NCI-H2227 (cell line): ENCODE results near the gene MYO1D.
"Not testable (repeated sequence)": the region's sequence is repeated elsewhere in the genome, so short reads cannot be mapped to it uniquely, and the experiment has no call there.

Experiments
- DNase-seq: peaks from one replicate; lab custom pipeline; 2025; ENCODE audit not compliant: unreplicated experiment; lab: John Stamatoyannopoulos, UW

Gene MYO1D

DNA sequence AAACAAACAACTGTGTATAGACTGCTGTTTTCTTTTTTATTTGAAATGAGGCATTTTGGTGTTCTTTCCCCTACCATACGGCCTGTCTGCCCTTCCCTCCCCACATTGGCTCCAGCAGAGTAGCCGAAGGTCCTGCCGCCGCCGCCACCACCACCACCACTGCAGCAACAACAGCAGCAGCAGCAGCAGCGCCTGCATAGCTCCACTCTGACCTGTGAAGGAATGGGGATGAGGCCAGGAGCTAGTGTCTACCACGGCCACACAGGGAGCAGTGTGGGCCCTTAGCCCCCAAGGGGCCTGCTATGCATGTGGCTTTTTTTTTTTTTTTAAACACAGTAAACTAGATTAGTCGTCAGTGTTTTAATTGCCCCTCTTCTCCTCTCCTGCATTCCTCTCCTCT is 395.7 kb downstream of the MYO1D start:
- no peak for DNase-seq

DNA sequence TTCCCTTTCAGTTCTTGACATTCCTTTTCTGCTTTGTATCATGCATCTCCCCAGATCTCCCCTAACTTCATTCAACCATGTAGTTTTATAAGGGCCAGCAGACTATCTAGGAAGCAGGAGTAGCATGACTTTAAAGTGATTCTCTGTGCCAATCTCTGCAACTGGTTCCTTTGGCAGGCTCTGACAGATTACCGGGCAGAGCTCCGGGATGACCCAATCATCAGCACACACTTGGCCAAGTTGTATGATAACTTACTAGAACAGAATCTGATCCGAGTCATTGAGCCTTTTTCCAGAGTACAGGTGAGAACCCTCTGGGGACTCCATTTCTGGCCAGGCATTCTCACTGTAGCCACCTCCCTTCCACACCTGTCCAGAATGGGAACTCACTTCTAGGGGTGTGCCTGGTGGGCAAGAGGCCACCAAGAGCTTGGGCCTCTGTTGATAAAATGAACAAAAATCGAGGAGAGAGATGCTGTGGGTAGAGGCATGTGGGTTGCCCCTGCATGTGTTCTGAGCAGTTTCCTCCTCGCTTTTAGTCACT is 397.8 kb downstream of the MYO1D start:
- no peak for DNase-seq

DNA sequence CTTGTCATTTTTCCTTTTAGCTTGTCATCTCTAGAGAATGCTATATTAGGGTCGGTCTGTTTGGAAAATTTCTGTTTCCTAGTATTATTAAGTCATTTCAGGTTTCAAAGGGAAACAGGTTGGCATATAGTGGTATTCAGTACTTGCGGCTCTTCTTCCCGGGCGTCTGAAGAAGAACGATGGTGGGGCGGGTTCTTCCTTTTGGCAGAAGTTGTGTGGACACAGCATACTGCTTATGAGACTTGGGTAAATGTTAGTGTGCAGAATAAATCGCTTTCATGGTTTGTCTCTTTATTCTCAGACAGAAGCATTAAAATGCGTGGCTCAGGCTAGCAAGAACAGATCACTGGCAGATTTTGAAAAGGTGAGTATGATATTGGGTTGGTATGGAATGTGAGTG is 399.7 kb downstream of the MYO1D start:
- DNase-seq = no peak

DNA sequence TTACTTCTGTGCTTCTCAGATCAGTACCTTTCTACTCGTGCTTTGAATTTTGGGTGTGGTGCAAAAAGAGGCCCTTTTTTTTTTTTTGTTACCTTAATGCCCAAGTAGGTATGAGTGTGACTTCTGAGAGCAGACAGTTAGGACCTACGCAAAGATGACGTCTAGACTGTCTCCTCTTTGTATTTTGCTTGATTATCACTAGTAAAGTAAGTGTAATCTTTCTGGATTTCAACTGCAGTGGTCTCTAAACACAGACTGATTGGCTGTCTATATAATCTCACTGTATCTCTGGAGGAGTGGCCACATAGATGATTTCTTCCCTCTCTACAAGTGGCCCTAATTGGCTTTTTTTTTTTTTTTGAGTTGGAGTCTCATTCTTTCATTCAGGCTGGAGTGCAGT is 401.7 kb downstream of the MYO1D start:
- no peak for DNase-seq

DNA sequence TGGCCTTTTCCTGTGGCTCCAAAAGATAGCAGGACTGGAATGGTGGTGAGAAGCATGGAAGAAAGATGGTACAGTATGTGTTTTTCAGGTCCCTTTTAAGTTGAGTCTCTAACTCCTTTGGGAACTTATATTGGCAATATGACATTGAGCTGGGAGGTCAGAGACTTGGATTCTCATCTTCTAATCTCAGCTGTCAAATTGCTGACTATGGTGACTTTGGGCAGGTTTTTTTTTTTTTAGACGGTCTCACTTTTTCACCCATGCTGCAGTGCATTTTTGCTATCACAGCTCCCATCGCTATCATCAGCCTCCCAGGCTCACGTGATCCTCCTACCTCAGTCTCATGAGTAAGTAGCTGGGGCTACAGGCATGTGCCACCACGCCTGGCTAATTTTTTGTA is 405.3 kb downstream of the MYO1D start:
- DNase-seq = no peak

DNA sequence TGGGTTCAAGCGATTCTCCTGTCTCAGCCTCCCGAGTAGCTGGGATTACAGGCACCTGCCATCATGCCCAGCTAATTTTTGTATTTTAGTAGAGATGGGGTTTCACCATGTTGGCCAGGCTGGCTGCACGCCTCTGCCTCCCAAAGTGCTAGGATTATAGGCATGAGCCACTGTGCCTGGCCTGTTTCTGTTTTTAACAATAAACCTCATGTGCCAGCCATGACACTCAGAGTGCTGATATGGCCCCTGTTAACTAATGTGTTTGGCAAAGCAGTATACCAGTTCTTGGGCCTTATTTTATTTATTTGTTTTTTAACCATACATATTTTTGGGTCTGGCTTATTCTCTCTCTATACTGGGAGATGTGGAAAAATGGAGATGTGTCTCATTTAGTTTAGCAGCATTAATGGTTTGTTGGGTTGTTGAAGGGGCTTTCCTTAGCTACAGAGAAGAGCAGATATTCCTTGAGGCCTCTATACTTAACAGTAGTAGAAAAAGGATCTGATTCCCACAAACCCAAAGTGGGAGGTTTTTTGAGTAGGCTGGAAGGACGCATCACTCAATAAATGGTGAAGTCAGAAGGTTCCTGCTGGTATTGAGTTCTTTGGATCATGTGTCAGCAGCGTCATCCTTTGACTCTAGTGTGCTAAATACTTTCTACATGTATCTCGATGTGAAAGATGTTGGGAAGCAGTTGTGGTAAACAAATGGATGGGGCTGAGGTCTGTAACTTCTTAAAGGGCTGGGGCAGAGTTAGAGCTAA is 406.3 kb downstream of the MYO1D start:
- no peak for DNase-seq

DNA sequence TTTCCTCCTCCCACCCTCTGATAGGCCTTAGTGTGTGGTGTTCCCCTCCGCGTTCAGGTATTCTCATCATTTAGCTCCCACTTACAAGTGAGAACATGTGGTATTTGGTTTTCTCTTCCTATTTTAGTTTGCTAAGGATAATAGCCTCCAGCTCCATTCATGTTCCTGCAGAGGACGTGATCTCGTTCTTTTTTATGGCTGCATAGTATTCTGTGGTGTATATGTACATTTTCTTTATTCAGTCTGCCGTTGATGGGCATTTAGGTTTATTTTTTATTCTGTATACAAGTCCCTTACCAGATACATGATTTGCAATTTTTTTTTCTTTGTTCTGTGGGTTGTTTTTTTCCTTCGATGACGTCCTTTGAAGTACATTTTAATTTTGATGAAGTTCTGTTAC is 409.0 kb downstream of the MYO1D start:
- DNase-seq = no peak

DNA sequence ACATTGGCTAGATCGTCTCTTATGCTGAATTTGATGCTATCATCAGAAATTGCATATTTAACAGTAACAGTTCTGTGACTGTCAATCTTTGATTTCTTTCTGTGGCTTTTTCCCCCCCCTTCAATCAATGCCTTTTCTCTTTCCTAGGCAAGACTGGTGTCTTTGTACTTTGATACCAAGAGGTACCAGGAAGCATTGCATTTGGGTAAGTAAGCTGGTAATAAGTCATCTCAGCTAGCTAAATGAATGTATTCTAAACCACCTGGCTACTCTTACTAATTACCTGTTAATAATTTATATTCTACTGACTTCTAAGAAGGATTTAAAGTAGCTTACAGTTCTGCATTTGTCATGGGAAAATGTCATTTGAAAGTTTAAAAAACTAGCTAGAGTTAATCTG is 412.6 kb downstream of the MYO1D start:
- DNase-seq = no peak

DNA sequence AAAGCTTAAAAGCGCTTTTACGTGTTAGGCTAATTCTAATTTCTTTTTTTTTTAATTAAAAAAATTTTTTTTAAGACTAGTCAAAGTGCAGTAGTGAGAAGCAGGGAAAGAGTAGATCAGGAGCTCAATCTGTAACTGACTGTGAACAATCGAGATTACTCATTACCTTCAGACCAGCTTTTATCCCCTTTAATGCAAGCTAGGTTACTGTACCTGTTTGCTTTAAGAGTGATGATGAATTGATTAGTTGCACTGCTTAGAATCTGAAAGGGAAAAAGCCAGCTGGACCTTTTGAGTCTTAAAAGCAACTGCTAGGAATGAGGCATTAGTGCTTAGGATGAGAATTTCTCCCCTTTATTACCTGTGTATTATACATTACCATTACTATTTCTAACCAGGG is 413.6 kb downstream of the MYO1D start:
- no peak for DNase-seq

DNA sequence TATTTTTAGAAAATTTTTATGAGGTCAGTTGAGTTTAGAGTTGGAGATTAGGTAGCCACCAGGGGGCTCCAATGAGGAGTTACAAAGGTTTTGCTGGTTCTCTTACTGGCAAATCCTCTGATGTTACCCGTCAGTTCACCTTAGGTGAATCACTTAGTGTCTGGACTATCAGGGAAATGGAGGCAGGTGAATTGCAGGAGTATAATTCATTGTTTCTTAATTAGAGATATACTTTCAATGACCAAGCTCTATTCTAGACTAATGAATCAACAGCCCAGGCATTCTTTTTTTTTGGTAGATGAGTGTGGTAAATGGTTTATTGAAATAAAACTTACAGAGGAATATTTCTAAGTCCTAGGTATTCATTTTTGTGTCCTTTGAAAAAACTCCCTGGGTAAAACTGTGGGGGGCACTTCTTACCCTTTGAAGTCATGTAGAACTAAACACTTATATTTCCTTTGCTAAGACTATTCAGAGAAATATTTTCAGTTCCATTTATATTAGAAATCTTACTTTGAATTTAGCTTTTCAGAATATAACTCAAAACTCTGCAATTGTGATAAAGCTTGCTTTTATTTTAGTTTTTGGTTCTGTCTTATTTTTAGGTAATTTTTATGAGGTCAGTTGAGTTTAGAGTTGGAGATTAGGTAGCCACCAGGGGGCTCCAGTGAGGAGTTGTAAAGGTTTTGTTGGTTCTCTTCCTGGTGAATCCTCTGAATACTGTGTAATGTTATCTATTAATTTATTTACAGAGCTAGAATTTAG is 414.9 kb downstream of the MYO1D start:
- peak; percentile 52 for DNase-seq

DNA sequence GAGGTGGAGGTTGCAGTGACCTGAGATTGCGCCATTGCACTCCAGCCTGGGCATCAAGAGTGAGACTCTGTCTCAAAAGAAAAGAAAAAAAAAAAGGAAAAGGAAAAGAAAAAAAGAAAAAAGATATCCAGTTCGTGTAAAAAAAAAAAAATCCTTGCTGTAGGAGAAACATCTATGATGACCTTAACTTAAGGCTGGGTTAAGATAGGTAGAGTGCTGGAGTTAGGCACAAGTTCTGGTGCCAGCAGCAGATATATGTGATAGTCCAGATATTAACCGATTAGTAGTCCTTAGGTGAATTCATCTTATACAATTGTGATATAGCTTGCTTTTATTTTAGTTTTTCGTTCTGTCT is 415.4 kb downstream of the MYO1D start:
- DNase-seq = no peak

DNA sequence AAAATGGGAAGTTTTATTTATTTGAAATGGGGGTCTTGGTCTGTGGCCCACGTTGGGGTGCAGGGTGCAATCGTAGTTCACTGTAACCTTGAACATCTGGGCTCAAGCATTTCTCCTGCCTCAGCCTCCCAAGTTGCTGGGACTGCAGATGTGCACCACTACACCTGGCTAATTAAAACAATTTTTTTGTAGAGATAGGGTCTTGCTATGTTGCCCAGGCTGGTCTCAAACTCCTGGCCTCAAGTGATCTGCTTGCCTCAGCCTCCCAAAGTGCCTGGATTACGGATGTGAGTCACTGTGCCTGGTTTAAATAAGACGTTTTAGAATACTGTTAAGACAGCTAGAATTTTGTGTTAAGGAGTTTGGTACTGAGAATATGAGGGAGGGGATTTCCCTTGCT is 416.9 kb downstream of the MYO1D start:
- no peak for DNase-seq

DNA sequence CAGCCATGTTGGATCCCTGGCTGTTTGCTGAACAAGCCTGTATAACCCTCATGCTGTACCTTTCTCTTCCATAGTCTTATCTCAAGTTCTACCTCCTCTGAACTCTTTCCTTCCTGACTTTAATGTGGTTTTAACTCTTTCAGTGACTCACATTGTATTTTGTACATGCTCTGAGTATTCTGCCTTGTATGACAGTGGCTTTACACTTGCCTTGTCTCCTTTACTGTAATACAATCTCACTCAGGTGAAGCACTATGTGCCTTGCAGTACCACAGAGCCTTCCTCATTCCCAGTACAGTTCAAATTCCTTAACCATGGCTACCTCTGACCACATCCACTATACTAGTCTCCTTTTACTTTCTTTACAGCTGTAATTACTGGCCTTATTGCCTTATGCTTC is 418.6 kb downstream of the MYO1D start:
- DNase-seq = no peak

DNA sequence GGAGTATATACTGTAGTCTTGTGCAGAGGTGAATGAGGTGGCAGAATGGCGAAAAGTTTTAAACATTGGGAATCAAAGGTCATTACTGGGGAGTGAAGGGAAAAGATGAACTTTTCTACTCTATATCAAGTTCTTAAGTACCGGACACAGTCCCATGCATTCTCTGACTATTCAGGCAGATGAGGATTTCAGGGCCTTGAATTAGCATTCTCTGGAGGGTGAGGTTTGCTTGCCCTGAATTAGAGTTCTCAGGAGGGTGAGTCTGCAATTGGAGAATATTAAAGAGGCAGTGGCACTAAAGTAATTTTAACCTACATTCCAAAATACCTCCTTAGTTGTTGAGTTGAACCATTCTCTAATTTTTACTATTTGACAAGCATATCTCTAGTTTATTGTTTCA is 423.6 kb downstream of the MYO1D start:
- no peak for DNase-seq

DNA sequence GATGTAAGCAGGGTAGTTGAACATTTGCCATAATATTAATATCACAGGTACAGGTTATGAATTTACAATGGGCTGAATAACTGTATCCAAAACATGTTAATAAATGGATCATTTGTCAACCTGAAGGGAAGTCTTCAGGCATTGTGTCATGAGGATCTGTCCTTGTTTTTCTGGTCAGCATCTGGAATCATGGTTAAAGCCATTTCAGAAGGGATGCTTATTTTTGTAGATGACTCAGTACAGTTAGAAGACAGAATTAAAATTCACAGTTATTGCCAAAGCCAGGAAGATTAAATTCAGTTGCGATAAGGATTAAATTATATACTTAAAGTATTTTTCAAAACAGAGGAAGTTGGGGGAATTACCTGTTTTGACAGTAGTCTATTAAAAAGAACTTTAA is 424.6 kb downstream of the MYO1D start:
- DNase-seq = no peak

DNA sequence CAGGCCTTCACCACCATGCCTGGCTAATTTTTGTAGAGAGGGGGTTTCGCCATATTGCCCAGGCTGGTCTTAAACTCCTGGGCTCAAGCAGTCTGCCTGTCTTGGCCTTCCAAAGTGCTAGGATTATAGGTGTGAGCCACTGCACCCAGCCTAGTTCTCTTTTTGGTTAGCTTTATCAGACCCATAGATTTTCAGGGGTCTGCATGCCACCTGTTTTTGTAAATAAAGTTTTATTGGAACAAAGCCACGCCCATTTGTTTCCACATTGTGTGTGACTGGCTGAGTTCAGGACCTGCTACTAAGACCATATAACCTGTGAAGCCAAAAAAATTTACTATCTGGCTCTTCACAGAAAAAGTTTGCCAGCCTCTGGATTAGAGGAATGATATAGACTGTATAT is 425.0 kb downstream of the MYO1D start:
- DNase-seq = no peak

DNA sequence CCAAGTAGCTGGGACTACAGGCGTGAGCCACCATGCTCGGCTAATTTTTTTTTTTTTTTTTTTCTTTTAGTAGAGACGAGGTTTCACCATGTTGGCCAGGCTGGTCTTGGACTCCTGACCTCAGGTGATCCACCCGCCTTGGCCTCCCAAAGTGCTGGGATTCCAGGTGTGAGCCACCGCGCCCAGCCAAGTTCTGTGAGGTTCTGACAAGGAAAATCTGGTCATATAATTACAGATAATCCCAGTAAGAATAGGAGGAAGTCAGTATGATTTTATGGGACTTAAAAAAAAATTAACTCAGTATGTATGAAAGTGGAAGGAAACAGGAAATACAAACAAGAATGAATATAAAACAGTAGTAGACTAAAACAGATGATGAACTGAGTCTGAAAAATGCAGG is 426.5 kb downstream of the MYO1D start:
- not testable (repeated sequence) for DNase-seq

DNA sequence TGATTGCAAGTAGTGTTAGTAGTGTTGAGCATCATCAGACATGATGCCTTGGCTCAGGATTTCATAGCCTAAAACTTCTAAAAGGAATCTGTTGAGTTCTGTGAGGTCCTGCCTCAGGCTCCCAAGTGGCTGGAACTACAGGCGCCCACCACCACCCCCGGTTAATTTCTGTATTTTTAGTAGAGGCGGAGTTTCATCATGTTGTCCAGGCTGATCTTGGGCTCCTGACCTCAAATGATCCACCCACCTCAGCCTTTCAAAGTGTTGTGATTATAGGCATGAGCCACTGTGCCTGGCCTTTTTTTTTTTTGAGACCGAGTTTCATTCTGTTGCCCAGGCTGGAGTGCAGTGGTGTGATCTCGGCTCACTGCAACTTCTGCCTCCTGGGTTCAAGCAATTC is 427.0 kb downstream of the MYO1D start:
- no peak for DNase-seq

DNA sequence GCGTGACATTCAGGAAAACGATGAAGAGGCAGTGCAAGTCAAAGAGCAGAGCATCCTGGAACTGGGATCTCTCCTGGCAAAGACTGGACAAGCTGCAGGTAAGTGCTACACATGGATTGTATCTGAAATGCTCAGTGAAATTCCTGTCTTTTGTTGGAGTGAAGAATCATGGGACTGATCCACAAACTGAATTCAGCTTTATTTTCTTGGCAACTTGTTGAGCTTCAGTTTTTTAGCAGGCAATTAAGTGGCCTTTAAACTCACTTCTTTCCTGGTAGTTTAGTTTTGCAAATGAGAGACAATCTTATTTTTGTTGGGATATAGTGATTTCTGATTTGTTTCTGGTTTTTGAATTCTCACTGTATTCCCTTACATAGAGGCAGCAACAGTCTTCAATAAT is 430.0 kb downstream of the MYO1D start:
- DNase-seq = no peak

DNA sequence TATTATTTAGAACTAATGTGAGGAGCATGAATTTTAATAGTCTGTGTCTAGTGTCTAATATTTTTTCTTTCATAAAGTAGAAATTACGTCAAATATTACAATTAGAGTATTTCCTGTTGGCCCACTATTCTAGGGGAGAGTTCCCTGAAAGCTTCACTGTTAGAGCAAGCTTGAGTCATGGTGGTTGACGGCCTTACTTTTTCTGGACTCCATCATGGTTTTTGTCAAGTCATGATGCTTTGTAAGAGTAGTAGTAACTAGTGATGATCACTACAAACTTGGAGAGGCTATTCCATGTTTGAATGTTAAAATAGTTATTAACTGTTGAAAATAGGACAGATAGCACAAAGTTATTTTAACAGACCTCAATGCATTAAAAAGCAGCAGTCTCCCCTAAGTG is 431.0 kb downstream of the MYO1D start:
- no peak for DNase-seq

DNA sequence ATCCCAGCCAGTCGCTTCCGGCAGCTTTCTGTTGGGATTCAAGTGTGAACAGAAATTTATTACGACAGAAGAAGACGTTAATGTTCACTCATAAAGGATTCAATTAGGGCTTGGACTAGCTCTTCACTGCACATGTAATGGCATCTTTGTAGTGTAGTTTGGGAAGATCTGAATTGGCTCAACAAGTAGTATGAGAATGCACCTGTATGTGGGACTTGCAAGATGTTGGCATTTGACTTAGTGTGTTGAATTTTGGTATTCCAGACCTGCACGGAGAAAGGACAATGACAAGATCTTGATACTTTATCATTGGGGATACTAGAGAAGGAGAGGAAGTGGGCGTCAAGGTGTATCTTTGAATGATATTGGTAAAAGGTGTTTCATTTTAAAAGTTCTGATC is 431.4 kb downstream of the MYO1D start:
- no peak for DNase-seq

DNA sequence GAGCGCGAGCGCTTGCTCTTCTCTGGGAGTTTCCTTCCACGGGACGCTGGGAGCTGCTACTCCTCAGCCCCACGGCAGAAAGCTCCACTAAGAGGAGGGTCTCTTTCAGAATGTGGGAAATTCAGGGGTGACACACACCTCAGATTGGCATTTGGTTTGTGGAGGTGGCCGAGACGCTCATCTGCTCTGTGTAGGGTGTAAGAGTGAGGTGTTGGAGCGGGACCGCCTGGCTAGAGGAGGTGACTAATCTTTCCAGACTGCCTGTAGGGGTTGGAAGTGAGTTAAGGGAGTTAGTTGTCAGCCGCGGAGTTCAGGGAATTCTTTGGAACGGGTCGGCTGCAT is 431.9 kb downstream of the MYO1D start:
- DNase-seq = no peak
